NCI-H226 (cell line): ENCODE results near the gene SMPDL3B.

ENCODE experiments used
- DNase-seq: peaks from one replicate; pipeline ENCODE4 v3.0.0-alpha.2; 2015

Gene SMPDL3B

DNA sequence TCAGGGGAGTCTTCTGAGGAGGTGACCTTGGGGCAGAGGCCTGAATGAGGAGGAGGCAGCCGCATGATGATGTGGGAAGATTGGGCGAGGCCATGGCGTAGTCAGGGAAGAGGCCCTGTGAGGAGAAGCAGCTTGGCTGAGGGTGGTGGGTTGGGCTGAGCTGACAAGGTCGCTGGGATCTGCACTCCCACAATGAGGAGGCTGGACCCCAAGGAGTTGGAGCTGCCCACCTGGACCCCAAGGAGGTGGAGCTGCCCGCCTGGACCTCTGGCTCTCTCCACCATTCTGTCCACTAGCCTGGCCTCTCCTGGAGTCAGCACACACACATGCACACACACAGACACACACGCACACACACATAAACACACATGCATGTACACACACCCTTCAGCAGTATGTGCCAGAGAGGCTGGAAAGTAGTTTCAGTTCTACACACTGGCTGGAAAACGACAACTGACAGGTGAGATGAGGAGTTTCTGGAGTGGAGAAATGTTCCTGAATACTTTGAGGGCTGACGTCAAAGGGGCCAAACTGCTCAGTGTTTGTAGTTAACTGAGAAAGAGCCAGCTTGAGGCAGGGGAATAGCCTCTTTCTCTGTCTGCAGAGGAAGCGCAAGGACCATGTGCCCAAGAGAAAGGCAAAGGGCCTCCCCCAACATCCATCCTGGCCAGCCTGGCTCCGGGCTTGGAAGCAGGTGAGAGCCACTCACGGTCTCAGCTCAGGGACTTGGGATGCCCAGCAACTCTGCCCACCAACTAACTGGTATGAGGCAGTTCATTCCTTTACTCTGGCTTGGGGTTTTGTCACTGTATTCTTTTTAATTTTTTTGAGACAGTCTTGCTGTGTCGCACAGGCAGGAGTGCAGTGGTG is 7.1 kb downstream of the SMPDL3B start:
- no peak for DNase-seq

DNA sequence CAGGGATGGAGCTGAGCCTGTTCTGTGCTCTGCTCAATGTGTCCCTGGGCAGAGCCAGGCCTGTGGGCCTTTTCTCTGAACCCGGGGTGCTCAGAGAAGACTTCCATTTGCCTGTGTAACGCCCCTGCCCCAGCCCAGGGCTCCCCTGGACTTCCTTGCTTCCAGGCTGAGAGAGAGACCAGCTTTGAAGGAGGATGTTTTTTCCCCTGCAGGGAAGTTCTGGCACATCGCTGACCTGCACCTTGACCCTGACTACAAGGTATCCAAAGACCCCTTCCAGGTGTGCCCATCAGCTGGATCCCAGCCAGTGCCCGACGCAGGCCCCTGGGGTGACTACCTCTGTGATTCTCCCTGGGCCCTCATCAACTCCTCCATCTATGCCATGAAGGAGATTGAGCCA is 10.2 kb downstream of the SMPDL3B start:
- no peak for DNase-seq

DNA sequence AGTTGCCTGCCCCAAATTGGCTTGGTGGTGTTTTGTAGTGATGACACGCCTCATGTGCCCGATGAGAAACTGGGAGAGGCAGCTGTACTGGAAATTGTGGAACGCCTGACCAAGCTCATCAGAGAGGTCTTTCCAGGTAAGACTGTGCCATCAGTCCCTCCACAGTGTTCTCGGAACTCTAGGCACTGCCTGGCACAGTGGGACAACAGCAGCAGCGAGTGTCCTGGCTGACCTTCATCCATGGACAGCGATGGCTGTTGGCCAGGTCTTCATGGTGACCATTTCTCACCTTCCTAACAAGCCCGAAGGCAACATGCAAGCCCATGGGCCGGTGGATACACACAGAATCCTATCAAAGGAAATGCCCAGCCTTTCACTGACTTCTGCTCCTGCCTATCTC is 14.2 kb downstream of the SMPDL3B start:
- no peak for DNase-seq

DNA sequence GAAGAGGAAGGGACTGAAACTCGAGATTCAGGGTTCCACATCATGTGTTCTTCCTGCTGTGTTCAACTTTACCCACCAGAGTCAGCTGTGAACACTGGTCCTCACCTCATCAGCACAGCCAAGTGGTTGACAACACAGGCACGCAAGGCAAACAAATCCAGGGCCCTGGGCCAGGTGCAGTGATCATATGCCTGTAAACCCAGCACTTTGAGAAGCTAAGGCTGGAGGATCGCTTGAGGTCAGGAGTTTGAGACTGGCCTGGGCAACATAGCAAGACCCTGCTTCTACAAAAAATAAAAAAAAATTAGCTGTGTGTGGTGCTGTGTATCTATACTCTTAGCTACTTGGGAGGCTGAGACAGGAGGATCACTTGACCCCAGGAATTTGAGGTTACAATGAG is 16.6 kb downstream of the SMPDL3B start:
- no peak for DNase-seq

DNA sequence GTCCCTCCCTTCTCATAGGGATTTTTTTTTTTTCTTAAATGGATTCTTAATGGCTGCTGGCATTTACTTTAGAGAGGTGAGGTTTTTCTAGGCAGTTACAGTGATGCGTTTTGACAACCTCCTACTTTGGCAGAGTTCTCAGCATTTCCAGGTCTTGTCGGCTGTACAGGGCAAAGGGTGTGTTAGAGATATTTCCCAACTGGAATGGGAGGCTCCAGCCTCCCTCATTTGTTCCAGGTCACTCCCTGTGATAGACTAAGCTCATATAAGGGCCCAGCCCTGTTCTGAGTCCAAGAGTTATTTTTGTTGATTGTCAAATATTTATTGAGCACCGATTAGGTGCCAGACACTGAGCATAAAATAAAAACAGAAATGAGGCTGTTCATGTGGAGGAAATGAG is 17.3 kb downstream of the SMPDL3B start:
- no peak for DNase-seq

DNA sequence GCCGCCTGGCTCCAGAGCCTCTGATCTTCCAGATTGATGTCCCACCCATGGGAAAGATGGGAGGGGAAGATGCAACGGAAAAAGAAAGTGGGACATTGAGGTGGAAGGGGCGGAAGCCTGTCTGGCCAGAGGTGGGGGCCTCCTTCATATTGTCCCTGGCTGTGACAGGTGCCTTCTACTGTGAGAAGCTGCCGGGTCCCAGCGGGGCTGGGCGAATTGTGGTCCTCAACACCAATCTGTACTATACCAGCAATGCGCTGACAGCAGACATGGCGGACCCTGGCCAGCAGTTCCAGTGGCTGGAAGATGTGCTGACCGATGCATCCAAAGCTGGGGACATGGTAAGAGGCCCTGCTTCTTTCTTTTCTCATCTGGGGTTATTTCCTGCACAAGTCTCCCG is 19.4 kb downstream of the SMPDL3B start:
- no peak for DNase-seq

DNA sequence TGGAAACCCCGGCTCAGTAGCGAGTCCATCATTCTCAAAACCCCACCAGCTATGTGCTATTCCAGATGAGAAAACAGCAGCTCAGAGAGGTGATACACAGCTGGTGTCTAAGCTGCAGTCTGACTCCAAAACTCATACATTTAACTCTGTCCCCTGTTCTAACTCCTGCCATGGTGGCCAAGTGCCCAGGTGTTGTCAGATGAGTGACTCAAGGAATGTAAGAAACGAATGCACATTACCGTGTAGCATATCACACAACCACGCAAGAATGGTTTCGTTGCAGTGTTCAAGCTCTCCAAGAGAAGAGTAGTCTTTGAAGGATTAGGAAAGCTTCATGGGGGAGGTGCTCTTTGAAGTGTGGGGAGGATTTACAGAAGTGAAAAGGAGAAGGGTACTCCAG is 20.3 kb downstream of the SMPDL3B start:
- no peak for DNase-seq

DNA sequence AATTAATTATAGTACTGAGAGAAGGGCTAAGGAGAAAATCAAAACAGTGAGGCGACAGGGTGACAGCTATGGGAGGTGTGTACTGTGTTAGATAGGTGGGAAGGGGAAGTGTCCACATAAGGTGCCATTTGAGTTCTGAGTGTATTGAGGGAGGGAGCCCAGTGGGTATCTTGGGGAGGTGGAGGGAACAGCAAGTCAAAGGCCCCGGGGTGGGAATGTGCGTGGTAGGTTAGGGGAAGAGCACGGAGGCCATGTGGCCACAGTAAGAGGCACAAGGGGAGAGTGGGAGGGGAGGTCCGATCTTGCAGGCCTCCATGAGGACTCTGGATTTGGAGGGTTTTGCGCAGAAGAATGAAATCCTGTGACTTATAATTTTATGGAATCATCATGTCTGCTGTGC is 22.0 kb downstream of the SMPDL3B start:
- no peak for DNase-seq

DNA sequence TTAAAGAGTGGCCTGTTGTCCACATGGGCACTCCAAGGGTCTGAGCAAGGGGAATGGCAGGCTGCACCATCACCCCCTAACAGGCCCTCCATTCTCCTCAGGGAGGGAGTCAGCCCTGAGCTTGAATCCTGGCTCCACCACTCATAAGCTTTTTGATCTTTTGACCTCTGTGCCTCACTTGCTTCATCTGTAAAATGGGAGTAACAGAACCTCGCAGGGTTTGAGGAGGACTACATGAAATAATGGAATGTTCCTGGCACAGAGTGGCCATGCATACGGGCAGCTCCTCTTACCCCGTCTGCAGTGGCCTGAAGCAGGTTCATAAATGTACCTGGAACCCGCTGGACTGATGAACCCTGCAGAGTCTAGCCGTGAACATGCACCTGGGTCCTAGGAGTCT is 22.9 kb downstream of the SMPDL3B start:
- no peak for DNase-seq

DNA sequence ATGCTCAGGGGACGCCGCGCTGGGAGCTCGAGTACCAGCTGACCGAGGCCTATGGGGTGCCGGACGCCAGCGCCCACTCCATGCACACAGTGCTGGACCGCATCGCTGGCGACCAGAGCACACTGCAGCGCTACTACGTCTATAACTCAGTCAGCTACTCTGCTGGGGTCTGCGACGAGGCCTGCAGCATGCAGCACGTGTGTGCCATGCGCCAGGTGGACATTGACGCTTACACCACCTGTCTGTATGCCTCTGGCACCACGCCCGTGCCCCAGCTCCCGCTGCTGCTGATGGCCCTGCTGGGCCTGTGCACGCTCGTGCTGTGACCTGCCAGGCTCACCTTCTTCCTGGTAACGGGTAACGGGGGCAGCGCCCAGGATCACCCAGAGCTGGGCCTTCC is 23.7 kb downstream of the SMPDL3B start:
- DNase-seq, result no peak

DNA sequence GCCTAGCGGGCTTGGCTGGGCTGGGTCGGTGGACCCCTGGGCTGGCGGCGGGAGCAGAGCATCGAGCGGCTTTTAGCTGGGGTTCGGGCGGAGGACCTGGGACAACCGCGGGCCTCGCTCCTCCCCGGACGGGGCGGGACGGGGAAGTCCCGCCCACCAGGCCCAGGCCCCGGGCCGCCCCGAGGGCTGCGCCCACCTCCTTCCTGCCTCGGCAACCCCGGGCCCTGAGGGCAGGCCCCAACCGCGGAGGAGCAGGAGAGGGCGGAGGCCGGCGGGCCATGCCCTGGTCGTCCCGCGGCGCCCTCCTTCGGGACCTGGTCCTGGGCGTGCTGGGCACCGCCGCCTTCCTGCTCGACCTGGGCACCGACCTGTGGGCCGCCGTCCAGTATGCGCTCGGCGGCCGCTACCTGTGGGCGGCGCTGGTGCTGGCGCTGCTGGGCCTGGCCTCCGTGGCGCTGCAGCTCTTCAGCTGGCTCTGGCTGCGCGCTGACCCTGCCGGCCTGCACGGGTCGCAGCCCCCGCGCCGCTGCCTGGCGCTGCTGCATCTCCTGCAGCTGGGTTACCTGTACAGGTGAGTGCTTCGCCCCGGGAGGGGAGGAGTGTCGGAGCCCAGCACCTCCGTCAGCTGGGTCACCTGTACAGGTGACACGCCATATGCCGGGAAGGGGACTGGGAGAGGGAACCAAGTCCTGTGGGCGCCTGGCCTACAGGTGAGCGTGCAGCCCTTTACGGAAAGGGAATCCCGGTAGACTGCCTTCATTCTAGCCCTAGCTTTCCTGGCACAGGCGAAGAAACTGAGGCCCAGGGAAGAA is 25.2 kb downstream of the SMPDL3B start, which contains the start of gene XKR8:
Gene XKR8 (plus strand): TSS at position 182 of the 812 bp plus-strand sequence. CDS start 97 bp downstream, at position 279.
- DNase-seq, result peak; percentile 81

DNA sequence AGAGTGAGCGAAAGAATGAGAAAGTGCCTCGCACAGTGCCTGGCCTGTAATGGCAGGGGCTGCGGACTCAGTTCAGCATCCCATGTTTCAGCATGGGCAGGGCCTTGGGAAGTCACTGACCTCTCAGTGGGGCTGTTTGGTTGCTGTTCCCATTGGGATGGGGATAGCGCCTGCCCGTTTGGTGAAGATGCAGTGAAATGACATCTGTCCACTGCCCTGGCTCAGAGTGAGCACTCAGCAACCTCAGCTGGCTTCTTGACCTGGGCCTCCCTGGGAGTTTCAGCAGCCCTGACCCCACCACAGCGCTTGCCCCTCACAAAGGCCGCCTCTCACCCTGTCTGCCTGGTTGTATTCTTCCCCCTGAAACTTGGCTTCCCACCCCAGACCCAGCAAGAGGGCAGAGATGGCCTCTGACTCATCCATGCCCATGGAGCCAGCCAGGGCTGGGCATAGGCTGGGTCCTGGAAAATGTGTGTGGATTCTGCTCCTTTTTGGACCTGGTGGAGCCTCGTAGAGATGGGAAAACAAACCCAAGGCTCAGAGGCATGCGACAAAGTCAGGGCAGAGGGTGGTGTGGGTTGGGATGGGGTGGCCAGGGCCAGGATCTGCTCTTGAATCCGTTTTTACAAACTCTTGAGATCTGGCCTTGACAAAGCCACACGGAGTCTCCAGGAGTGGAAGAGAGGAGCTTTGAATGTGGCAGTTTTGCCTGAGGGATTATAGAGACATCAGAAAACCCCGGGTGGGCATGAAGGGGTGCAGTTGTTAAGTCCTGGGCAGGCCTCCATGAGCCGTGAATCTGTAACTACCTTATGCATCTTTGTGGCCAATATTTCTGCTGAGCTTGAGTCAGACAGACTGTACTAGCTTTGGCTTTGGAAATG is 26.2 kb downstream of the SMPDL3B start:
- DNase-seq, result no peak

DNA sequence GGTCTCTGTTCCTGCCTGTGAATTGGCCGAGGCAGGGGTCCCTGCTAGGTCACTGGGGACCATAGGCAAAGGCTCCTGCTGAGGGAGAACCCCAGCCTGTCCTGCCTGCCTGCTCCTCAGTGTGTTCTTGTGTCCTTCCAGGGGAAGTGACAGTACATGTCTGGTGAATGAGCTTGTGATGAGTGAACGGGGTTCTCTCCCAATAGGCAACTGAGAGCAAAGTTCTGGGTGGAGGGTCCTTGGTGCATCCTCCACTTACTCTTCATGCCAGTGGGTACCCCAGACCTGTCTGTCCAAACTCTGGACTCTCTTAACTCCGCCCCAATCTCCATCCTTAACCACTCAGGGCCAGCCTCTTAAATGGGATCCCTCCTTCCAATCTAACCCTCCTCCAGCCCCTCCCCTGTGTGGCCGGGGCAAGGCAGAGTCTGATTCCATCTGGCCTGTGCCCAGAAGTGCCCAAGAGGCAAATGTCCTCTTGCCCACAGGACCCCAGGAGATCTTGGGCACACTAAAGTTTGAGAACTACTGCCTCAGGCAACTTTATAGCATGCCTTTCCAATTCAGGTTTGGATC is 26.9 kb downstream of the SMPDL3B start:
- DNase-seq, result no peak

DNA sequence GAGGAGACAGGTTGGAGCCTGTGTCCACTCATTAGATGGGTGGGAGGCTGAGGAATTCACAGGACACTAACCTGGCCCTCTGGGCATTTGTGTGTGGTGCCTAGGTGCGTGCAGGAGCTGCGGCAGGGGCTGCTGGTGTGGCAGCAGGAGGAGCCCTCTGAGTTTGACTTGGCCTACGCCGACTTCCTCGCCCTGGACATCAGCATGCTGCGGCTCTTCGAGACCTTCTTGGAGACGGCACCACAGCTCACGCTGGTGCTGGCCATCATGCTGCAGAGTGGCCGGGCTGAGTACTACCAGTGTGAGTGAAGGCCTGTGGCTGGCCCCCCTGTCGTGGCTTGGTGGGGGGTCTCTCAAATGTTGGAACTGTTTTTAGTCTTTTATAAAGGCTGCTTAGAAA is 28.6 kb downstream of the SMPDL3B start:
- DNase-seq, result no peak

DNA sequence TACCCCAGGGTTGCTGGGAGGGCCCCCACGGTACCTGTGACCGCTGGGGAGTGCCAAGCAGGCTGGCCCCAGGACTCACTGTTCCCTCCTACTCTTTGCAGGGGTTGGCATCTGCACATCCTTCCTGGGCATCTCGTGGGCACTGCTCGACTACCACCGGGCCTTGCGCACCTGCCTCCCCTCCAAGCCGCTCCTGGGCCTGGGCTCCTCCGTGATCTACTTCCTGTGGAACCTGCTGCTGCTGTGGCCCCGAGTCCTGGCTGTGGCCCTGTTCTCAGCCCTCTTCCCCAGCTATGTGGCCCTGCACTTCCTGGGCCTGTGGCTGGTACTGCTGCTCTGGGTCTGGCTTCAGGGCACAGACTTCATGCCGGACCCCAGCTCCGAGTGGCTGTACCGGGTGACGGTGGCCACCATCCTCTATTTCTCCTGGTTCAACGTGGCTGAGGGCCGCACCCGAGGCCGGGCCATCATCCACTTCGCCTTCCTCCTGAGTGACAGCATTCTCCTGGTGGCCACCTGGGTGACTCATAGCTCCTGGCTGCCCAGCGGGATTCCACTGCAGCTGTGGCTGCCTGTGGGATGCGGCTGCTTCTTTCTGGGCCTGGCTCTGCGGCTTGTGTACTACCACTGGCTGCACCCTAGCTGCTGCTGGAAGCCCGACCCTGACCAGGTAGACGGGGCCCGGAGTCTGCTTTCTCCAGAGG is 31.8 kb downstream of the SMPDL3B start:
- DNase-seq, result no peak

DNA sequence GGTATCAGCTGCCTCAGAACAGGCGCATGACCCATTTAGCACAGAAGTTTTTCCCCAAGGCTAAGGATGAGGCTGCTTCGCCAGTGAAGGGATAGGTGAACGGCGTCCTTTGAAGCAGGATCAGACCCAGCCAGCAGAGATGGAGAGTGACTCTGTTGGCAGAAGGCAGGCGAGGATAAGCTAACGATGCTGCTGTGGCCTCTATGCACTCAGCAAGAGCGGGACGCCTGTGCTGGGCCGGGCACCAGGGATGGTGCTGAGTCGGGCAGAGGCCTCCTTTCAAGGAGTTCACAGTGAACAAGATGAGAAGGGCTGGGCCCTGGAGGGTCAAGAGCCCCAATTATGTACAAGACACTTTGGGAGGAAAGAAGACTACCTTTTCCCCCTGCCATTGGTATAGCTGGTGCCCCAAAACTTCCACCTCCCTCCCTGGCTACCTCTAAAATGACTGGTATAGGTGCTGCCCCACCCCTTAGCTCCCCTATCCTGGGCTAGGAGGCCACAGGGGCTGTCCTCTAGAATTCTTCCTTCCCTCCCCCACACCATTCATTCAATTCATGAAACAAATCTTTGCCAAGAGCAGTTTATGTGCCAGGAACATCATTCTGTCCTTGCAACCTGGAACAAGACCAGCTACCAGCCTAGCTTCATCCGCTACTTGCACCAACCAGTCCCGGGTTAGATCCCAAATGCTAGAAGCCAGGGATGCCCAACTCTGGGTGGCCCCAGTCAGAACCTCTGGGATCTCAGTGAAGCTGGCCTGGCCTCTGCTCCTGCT is 32.5 kb downstream of the SMPDL3B start:
- no peak for DNase-seq

DNA sequence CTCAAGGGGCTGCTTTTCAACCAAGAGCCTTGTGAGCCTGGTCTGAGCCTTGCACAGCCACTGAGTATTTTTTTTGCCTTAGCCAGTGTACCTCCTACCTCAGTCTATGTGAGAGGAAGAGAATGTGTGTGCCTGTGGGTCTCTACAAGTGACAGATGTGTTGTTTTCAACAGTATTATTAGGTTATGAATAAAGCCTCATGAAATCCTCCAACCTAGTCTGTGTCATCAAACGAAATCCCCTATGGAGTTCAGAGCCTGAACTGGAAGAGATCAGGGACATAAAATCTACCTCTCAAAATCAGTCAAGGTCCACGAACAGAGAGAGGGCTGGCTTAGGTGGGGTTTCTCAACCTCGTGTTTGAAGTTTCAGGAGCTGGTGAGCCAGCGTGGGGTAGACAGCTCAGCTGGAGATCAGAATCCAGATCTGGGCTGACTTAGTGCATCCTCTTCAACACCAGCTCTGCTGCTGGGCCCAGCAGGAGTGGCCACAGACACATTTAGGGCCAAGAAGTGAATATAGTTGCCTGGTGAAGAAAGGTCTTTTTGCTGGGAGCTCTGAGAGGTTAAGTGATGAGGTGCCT is 33.2 kb downstream of the SMPDL3B start:
- no peak for DNase-seq

DNA sequence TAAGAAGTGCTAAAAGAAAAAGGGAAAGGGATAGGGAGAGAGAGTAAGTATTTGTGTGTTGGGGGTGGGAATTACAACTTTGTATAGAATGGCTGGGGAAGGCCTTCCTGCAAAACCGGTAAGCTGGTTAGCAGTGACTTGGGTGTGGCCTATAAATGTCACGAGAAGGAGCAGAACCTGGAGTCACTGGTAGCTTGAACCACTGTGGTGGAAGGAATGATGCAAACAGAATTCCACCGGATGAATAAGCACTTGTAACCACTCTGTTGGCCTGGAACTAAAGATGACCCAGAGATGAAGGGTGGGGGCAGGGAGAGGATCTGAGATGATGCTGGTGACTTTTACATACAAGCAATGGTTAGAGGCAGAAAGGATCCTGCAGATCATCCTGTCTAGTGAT is 33.9 kb downstream of the SMPDL3B start:
- no peak for DNase-seq

DNA sequence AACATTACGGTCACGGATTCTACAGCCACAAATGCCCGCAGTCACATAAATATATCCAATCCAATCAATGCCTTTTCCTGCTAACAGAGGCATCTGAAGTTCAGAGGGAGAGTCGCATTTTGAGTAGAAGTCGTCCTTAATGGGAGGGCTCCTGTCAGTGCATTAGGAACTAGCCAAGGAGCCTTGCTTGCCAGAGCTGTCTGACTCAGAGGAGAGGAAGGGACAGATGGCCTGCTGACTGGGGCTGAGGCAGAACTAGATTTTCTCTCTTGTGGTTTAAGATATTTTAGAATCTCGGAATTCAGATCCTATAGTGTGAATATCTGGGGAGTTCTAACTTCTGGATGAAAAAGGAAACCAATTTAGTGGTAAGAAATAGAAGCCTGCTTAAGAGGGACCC is 35.6 kb downstream of the SMPDL3B start:
- DNase-seq, result no peak

DNA sequence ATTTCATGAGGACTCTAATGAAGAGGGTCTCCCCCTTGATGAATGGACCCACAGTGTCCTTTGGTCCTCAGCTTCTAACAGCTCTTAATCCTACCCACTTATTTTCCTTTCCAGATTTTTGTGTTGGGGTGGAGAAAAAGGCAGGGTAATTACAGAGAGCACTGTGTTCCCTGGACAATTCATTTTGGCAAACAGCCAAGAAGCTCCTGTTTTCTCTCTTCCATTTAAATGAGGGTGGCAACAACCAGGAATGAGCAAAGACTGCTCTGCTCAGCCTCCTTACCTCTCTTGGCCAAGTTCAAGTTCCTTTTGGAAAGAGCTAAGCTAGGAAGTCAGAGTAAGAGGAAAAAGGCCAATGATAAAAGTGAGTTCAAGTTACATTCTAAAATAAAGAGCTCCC is 36.9 kb downstream of the SMPDL3B start:
- DNase-seq, result no peak

DNA sequence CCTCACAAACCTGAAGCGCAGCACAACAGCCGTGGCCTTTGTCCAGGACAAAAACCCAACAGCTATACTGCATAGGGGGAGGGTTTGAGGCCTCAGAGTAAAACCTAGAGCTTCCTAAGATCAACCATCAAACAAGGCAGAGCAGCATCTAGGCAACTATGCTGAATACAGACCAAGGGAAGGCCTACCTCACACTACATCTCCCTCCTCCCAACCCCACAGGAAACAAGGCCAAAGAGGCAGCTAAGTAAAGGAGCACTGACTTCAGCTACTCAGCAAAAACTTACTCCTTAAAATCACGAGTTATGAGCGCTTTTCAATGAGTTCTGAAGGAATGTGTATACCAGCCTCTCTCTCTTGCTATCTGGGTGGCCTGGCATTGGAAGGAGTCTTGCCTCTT is 37.3 kb downstream of the SMPDL3B start:
- DNase-seq, result no peak
